Measurements from ENCODE around the gene SPOP.
A peak's percentile ranks its signal among the peaks of the same experiment; 100 is the strongest.

SPOP gene

DNA sequence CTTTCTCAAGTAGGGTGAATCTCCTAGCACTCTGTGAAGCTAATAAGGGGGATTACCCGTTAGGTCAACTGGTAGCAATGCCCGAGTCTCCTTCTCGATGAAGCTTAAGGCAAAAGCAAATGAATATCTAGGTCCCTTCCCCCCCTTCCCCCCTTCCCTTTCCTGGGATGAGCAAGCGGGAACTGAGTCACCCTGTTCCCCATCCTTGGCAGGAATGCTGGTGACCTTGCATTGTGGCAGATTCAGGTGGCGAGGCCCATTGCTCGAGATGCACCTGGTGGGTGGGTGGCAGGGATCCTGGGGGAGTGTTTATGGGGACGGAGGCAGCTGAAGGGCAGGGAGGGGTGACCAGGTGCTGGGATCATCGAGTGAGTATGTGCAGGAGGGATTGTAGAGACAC, 95.1 kb downstream of the SPOP start:
- DNase-seq: no peak

DNA sequence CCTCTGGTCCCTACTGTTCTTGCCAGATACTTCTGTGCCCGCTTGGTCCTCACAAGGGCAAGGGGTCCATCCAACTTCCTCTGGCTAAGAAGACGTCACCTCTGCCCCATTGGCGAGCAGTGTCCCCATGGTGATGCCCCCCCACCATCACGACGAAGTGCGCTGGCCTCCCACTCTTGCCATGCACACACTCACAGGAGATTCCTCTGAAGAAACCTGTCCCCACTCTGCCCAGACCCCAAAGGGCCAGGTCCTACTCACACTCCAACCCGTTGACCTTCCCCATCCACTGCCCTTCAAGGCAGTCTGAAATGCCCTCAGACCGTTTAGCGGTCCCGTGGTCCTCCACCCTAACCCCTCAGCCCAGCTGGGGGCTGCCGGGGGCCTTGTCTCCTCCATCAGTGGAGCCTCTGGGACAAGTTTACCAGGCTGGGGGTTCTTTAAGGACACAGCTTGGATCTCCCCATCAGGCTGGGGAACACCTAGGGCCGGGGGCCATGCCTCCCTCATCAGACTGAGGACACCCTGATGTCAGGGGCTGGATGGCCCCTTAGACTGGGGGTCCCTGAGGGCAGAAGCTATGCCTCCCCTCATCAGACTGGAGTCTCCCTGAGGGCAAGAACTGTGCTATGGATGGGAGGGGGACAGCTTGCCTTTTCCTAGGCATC, 95.7 kb downstream of the SPOP start:
- DNase-seq: no peak

DNA sequence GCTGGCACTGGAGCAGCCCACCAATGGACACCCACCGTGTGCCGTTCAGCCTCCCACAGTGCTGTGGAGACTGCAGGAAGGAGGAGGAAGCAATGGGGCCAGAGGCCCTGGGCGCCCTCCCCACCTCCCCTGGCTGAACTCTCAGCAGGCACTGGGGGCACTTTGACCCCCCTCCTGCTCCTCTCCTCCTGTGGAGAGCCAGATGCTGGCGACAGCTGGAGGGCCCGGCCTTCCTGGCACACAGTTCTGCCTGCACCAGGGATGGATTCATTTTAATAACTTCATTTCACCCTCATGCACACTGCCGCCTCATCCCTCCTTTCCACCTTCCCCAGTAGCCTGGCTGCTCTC, 96.3 kb downstream of the SPOP start:
- no peak for DNase-seq

DNA sequence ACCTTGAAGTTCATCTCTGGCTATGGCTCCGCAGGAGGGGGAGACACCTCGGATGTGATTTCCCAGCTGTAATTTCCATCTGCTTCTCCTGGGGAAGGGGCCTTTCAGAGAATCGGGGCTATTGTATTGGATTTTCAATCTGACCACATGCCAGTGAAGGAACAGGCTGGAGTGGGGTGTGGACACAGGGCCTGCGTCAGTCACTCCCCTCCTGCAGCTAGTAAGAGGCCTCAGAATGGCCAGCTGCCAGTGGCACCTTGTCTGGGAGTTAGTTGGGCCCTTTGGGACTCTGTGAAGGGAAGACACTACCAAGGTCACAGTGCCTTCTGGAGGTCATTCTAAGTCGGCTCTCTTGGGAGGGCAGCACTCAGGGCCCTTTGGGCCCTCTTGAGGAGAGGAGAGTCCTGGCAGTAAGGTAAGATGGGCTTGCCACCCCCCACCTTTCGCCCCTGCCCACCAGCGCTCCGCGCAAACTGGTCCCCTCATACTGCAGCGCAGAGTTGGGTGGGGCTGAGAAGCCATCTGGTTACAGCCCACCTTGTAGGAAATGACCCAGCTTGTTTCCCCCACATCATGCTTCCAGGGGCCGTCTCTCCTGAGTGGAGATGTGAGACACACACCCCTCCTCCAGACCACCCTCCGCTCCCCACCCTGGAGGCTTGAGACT, 96.8 kb downstream of the SPOP start:
- DNase-seq: no peak

DNA sequence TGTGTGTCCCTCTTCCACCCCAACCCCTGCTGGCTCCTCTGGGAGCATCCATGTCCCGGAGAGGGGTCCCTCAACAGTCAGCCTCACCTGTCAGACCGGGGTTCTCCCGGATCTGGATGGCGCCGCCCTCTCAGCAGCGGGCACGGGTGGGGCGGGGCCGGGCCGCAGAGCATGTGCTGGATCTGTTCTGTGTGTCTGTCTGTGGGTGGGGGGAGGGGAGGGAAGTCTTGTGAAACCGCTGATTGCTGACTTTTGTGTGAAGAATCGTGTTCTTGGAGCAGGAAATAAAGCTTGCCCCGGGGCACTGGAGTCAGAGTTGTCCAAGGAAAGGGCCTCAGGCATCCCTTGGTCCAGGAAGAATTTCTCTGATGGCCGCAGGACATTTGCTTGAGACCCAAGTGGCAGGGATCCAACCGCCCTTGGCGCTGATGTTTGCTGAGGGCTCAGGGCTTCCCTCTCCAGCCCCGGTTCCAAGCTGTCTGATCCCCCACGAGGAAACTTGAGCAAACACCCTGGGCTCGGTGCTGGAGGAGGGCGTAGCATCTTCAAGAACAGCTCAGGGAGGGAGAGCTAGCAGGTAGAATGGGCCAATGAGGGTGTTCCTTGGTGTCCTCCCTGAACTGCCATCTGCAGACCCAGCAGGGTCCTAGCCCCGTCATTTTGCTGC, 97.7 kb downstream of the SPOP start:
- no peak for DNase-seq

DNA sequence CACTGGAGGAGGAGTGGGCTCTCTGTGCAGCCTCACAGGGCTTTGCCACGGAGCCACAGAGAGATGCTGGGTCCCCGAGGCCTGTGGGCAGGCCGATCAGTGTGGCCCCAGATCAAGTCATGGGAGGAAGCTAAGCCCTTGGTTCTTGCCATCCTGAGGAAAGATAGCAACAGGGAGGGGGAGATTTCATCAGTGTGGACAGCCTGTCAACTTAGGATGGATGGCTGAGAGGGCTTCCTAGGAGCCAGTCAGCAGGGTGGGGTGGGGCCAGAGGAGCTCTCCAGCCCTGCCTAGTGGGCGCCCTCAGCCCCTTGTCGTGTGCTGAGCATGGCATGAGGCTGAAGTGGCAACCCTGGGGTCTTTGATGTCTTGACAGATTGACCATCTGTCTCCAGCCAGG, 98.4 kb downstream of the SPOP start:
- DNase-seq: no peak

DNA sequence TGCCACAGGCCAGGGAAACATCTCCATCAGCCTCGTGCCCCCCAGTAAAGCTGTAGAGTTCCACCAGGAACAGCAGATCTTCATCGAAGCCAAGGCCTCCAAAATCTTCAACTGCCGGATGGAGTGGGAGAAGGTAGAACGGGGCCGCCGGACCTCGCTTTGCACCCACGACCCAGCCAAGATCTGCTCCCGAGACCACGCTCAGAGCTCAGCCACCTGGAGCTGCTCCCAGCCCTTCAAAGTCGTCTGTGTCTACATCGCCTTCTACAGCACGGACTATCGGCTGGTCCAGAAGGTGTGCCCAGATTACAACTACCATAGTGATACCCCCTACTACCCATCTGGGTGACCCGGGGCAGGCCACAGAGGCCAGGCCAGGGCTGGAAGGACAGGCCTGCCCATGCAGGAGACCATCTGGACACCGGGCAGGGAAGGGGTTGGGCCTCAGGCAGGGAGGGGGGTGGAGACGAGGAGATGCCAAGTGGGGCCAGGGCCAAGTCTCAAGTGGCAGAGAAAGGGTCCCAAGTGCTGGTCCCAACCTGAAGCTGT, 98.9 kb downstream of the SPOP start:
- DNase-seq: no peak

DNA sequence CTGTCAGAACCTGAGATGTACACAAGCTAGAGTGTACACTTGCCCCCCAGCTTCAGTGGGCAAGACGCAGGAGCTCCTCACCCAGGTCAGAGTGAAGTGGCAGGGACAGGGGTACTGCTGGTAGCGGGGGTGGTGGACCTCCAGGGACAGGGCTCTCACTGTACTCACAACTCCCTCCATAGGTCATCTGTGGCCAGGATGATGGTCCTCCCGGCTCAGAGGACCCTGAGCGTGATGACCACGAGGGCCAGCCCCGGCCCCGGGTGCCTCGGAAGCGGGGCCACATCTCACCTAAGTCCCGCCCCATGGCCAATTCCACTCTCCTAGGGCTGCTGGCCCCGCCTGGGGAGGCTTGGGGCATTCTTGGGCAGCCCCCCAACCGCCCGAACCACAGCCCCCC, 99.5 kb downstream of the SPOP start:
- DNase-seq: no peak

DNA sequence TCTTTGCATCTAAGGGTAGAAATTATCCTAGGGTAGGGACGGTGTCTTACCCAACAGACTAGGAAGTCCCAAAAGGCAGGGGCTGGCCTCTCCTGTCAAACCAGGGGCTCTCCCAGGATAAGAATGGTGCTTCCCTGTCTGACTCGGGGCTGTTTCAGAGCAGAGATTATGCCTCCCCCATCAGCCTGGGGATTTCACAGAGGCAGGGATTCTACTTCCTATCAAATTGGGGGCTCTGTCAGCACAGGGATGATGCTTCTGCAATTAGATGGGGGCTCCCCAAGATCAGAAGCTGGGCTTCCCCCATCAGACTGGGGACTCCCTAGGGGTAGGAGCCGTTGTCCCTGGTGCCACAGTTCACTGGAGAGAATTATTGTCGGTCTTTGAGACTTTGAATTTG, 99.9 kb downstream of the SPOP start:
- DNase-seq: peak; percentile 52

DNA sequence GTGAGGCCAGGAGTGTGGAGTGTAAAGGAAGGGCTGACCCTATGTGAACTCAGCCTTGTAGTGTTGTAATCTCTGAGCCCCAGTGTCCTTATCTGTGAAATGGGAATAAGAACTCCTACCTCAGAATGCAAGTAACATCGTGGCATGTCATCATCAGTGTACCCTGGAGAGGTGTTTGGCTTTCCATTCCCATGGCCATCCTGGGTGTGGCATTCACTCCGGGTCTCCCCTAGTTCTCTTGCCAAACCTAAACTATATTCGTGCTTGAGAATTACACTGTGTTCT, 100.3 kb downstream of the SPOP start:
- DNase-seq: no peak

DNA sequence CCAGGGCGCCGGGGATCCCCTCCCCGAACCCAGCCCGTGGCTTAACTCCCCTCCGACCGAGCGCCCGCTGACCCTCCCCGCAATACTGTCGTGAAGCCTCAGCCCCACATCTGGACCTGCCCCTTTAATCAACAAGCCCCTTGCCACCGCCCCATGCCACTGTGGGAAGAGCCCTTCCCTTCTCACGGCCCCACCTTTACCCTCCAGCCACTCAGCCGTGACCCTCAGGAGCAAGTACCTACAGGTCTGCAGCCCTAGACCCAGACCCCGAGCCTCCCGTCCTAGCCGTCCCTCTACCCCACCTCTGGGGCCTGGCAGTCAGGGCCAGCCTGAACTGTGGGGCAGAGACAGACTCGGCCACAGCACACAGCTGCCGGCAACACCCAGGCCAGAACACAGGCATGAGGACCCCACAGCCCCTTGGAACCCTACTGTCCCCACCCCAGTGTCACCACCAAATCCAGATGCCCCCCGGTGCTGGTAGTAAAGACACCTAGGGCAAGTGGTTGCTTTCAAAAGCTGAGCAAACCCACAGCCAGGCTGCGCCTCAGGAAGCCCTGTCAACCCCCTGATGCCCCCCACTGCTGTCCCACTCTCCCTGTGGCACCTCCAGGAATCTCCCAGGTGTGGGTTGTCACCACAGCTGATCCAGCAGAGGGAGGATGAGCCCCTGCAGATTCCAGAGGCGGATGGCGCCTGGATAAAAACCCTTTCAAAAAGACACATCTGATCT, 100.8 kb downstream of the SPOP start:
- DNase-seq: no peak

DNA sequence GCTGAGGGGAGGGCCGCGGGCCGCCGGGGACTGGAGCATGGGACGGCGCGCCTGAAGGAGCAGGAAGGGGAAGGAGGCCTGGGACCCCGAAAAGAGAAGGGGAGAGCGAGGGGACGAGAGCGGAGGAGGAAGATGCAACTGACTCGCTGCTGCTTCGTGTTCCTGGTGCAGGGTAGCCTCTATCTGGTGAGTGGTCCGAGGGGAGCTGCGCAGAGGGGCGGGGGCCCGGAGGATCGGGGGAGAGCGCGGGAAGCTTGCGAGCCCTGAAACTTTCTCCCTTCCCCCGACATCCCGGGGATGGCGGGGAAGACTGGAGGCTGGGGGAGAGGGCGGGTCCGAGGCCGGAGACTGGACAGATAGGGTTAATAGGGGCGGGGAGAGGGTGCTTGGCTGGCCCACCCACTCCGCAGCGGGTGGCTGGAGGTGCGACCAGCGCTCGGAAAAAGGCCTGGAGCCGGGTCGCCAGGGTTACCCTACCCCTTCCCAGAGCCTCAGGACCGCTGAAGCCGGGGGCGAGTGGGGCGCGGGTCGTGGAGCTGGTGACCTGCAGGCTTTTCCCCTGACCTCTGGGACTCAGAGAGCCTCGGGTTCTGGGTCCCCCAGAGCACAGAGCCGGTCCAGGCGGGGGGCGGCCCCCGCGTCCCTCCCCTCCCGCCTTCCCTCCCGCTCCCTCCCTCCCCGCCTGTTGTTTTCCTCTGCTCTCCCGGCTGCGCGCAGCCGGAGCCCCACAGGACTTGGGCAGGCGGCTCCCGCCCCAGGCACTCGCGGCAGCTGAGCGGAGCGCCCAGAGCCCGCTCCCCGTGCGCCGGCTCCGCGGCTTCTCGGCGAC, 101.6 kb downstream of the SPOP start:
- DNase-seq: peak; percentile 22

DNA sequence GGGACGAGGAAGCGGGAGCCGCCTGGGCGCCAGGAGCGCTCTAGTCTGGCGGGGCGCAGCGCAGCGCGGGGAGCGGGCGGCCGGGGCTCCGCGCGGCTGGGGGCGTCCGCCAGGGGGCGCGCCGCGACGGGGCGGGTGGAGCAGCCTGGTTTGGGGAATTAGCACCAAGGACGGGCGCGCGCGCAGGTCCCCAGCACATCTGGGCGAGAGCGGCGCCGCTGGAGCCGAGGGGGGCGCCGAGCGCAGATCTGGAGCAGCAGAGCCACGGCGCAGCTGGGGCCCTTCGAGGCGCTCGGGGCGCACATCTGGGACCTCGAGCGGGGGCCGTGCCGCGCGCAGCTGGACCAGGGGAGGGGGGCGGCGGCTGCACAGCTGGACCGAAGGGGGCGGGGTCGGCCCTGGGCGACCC, 102.2 kb downstream of the SPOP start, which contains the start of gene NXPH3:
TSS of gene NXPH3 (plus strand) at position 193 of the 409 bp plus-strand sequence. CDS start 349 bp downstream, outside the sequence.
- peak; percentile 79 for DNase-seq

DNA sequence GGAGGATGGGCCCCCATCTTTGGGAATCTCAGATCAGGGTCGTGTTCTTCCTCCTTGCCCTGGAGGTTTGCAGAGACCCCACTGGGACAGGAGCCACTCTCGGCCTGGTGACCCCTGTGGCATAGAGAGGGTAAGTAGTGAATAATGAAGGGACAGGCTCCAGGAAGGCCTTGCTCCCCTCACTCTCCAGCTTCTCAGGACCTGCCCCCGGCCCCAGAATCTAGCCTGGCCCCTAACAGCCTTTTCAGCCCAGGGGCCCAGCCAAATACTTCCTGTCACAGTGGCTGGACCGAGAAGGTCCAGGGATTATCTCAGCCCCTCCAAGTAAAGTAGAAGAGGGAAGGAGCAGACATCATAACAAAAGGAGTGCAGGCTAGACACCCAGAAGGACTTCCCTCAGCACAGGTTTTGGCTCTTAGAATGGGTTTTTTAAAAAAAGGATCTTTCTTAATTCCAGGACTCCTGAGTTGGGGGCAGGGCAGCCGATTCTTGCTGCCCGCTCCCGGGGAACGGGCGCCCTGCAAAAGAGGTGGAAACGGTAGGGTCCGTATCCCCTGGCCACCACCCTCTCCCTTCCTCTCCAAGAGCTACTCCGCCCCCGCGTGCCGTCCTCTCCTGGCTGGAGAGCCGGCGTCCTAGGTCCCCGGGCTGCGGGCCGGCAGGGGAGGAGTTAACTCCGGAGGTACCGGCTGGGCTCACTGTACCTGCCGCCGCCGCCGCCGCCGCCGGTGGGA, 102.8 kb downstream of the SPOP start:
- no peak for DNase-seq

DNA sequence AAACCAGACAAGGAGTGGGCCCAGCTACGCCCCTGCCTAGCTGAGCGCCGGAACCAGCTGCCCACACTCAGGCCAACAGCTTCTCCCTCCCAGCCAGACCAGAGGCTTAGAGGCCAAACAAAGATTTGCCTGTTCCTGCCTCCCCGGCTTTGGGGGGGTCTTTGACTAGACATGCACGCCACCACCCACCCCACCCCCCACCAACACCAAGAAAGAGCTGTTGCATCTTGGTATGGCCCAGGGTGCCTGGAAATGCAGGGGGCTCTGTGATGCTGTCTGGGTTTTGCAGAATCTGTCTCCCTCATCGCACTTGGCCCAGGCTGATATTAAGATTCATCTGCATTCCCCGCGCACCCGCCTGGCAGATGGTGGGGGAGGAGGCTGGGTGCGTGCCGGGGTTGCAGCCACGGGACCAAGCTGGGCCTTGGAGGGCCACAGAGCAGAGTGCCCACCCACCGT, 103.5 kb downstream of the SPOP start:
- no peak for DNase-seq

DNA sequence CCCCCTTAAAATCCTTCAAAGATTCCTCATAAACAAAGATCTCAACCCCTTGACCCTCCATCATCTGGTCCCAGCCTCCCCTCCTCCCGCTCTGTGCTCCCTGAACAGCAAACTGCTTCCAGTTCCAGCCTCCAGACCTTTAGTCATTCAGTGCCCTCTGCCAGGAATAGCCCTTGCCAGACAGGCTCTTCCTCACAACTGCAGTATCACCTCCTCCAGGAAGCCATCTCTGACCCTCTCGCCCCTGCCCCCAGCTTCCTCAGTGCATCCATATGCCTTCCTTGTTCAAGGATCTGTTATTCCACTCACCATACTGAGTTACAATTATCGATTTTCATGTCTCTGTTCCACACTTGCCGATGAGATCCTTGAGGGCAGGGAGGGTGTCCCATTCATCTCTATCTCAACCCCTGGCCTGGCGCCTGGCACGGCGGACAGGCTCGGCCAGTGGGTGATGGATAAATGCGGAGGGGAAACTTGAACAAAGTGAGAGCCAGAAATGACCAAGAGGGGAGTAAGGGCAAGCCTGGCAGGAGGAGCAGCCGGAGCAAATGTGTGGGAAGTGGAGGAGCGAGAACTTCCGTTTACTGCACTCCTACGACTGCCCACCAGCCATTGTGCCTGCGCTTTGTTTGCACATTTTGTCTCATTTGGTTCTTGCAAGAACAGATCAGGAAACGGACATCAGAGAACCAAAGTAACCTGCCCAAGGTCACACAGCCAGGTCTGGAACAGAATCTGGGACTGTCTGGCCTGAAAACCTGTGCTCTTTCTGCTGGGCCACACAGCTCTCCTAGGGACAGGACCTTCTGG, 104.2 kb downstream of the SPOP start:
- DNase-seq: no peak

DNA sequence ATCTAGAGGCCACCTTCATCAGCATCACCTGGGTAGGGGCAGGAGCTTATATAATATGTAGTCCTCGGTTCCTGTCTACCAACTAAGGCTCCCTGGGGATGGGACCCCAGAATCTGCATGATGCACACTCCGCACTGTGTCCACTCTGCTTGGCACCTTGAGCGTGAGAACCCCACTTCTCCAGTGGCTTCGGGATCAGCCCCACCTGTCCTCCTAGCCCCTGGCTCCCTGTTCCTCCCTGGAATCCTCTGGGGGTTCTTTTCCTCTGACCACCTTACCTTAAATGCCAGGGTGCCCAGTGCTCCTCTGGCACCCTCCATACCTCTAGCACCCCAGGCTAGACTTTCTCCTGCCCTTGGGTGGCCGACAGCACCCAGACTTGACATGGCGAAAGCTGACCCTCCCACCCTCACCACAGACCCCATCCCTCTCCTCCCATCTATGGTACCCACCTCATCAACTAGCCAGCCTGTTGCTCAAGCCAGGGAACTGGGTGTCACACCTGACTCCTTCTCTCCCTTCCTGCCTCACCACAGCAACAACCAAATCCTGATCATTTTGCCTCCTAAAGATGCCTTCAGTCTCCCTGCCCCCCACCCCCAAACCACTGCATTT, 105.0 kb downstream of the SPOP start:
- DNase-seq: no peak

DNA sequence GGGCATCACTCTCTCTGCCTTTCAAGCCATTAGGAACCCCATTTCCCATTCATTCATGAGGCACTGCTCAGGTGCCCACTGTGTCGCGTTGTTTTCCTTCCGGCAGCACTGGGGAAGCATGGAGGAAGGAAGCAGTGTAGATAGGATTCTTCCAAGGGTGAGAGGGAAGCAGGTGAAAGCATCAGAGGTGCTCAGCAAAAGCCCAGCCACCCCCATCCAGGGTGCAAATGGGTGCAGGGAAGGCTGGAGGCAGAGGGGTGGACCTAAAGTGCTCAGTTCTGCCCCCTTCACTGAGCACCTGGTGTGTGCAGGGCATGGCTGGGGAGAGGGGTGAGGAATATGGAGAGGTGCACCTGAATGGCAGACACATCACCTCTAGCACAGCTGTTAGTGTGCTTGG, 105.7 kb downstream of the SPOP start:
- DNase-seq: no peak

DNA sequence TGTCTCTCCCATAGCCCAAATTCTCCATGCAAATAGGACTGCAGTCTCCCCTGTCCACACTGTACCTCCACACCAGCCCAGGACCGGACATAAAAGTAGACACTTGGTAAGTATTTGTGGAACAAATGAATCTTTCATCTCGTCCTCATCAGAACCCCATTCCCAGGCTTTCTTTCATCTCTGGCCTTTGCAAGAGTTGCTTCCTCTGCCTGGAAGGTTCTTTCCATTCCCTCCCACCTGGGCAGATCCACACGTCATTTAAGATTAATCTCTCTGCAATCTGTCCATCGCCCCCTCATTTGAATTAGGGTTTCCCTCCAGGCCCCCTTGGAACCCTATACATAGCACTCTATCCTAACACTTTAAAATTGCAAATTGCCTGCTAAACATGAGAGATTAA, 106.1 kb downstream of the SPOP start:
- no peak for DNase-seq

DNA sequence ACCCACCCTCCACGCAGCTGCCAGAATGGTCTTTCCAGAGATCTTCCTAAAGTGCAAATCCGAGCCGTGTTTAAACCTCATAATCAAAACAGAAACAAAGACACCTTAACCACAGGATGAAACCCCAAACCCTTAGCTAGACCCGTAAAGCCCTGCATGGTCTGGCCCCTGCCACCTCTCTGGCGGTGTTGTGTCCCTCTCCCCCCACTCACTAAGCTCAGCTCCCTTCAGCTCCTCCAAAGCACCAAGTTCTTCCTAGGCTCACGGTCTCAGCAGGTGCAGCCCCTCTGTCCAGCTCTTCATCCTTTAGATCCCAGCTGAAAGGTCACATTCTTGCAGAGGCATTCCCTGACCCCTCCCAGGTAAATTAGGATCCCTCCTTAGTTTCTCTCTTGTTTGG, 106.6 kb downstream of the SPOP start:
- no peak for DNase-seq
